Globus pallidus (tissue), 1 donor: Measurements from ENCODE around the gene USH1C.

Experiments used
- DNase-seq: peaks from one replicate; pipeline ENCODE4 v3.0.0-alpha.2; 2015; ENCODE audit warnings: low spot score

Gene USH1C

GRCh38 chr11:17471501-17471900, 72.7 kb downstream of the USH1C start:
- no peak for DNase-seq

DNA sequence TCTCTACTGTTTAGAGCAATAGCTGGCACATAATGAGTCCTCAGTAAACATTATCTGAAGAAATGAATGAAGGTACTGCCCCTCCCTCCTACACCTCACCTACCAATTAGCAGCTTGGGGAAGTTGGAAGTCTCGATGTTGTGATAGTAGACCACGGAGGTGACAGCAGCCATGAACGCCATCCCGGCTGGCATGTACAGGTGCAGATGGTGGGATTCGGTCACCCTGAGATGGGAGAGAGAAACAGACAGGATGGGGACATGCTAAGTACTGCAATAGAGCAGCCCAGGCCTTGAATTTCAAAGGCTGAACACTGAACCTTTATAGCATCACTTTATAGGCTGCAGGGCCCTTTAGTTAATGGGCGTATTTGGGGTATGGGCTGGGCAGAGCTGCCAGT, 74.2 kb downstream of the USH1C start:
- DNase-seq, result no peak

- DNase-seq, result no peak
Measured at GRCh38 chr11:17468122-17468521, 76.1 kb downstream of the USH1C start.

- no peak for DNase-seq
Measured at GRCh38 chr11:17463546-17464174, 80.6 kb downstream of the USH1C start.

- no peak for DNase-seq
Measured at GRCh38 chr11:17462940-17463339, 81.3 kb downstream of the USH1C start.

GRCh38 chr11:17460406-17460805, 83.8 kb downstream of the USH1C start:
- no peak for DNase-seq

- no peak for DNase-seq
Measured at GRCh38 chr11:17459236-17459896, 84.8 kb downstream of the USH1C start.

DNA sequence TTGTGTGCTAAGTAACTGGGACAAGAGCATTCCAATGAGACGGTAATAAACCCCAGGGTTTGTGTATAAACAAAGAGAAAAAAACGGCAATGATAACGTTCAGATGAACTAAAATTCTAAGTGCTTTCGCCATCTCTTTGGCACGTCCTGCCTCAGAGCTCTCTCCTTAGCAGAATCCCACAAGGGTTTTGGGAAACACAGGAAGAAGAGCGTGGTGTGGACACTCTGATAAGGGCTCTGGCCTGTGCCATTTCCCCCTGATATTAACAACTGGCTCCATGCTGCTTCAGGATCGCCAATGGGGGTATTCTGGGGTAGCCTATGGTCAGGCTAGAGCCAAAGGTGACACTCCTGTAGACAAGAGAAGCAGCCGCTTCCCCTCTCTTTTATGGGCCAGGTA, 85.9 kb downstream of the USH1C start:
- no peak for DNase-seq

DNA sequence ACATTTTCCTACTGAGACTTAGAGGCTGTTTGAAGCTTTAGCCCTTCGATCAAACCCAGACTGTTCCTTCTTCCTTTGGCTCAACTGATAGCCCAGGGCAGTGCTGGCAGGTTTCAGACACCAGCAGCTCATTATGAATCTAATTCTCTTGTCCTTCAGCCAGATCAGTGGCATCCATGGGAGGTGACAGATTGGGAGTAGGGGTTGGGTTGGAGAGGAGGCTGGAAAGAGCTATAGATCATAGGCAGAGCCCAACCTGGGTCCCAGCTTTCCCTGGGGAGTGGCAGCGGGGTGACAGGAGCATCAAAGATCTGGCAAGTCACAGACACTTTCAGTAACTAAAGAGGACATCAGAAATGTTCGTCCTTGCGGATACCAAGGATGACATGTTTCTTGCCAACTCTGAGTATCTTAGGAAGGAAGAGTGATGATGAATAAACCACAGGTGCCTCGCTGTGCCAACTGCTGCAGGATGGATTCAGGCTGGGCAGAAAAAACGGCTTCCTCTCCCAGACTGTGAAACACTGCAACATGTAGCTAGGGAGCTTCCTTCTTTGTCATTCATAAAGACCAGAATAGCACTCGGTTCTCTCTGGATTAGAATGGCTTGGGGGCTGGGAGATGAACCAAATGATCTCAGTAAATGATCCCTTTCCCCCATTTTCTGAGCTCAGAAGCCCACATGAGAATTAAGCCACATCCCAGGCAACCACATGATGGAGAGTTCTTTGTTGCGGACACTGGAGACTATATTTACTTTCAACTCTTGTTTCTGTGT, 86.6 kb downstream of the USH1C start:
- no peak for DNase-seq

DNA sequence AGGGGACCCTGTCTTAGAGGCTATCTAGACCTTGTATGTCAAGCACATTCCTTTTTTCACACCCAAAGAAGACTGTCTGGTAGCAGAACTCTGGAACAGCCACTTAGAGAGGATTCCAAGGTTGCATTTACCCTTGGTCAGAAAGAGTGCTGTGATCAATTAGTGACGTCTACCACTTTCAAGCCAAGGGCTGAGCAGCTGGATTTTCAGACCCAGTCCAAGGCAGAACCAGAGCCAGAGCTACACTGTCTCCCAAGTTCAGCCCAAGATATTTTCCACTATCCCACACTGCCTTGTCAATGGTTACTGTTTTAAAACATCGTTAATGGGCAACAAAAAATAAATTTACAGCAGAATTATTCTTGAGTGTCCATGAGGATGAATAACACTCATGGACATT, 91.5 kb downstream of the USH1C start:
- DNase-seq, result no peak

- no peak for DNase-seq
Measured at GRCh38 chr11:17449158-17449557, 95.1 kb downstream of the USH1C start.

DNA sequence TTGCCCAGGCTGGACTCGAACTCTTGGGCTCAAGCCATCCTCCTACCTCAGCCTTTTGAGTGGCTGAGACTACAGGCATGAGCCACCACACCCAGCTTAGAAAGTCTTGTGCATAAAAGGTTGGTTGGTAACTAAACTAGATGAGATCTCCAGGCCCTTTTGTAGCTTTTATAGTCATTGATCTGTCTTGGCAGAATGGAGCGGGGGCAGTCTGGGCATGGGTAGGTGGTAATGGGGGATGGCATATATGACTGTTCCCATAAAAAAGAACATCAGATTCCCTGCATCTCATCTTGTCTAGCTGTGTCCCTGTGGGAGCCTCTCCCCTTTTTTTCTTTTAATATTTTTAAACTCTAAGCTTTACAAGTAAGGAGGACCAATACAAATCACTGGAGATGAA, 97.7 kb downstream of the USH1C start:
- no peak for DNase-seq

DNA sequence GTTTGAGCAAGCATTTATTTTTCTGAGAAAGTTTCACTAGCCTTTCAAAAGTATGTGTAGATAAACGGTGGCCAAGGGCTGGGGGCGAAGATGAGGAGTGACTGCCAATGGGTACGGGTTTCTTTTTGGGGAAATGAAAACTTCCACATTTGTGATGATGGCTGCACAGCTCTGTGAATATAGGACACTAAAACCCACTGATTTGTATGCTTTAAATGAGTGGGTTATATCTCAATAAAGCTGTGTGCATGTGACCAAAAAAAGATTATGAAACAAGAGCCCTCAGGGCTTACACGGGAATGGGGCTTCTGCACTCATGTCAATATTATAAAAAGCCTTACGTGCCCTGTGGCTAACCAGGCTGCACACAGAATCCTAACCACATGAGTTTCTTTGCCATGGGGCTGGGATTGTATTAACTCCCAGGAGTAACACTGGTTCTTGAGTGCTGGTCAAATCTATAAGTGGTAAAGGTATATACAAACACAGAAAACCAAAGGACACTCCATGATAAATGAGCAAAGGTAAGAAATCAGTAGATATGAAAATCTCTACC, 98.9 kb downstream of the USH1C start:
- DNase-seq, result no peak

DNA sequence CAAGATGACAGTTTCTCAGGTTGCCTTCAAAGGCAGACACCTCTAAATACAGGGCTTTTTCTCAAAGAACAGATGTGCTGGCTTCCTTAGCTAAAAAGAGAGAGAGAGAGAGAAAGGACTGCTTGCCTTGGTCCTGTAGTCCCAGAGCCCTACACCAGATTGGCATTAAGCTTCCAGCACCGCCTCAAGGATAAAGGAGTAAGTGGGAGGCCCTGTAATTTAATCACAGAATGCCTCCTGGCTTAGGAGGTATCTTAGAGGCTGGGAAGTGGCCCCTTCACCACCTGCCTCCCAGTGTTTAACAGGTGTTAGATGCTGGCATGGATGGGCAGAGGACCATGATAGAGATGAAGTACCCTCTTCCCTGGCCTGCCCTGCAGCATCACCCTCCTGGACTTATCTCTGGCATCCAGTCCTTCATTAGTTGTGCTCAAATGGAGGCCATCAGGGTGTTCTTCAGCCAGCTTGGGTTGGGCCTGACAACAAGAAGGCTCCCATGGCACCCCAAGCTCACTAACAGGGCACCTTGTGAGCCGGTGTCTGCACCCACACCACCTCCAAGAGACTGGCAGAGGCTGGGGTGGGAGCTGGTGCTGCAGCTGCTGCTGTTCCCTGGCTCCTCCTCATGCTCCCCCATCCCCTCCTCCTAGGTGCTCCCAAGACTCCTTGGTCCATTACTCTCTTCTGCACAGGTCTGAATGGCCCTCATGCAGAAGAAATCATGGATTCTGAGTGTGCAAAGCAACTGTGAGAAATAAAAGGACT, 100.1 kb downstream of the USH1C start:
- DNase-seq, result no peak
